ENCODE results near the gene UBQLN1.
"Not testable (repeated sequence)": the region's sequence is repeated elsewhere in the genome, so short reads cannot be mapped to it uniquely, and the experiment has no call there.

The UBQLN1 gene

GRCh38 chr9:83622939-83623678 is 84.6 kb downstream of the UBQLN1 start, which contains the start of gene IDNK:
TSS of gene IDNK (plus strand) at chr9:83623143. CDS start at chr9:83623172, 29 bp downstream.
- H3K4me3 ChIP-seq (ENCODE audit: insufficient read length, low read depth): peak within 1 kb of the TSS; percentile 68
- no peaks in the 10 kb centered on the region for H3K4me1 ChIP-seq (ENCODE audit: insufficient read depth, insufficient read length)
- peak; percentile 27 for DNase-seq (ENCODE audit: low read depth, low spot score)
- peaks cover 20% of the 10 kb centered on the region for H3K27me3 ChIP-seq (ENCODE audit: insufficient read depth, insufficient read length)
- H3K36me3 ChIP-seq (ENCODE audit: insufficient read depth, insufficient read length, low read length): peaks cover 3% of the 10 kb centered on the region
- TF ChIP-seq YY1 (IDR thresholded peaks at IDR 0.05; ENCODE audit: insufficient read depth, insufficient read length) (peak; percentile 47), ZNF274 (IDR thresholded peaks at IDR 0.05; ENCODE audit: low read depth, low read length) (no peak), SUZ12 (IDR thresholded peaks at IDR 0.05; ENCODE audit: extremely low read depth, insufficient read depth, insufficient read length) (peak; percentile 55)
- no peaks in the 10 kb centered on the region for H3K9me3 ChIP-seq (ENCODE audit: insufficient read depth, low read length)
- peak within 1 kb of the TSS; percentile 81 for H3K9ac ChIP-seq (ENCODE audit: insufficient read length, low read depth)

- no peak for DNase-seq (ENCODE audit: low read depth, low spot score)
- peak overlapping the region; percentile 81 for H3K9ac ChIP-seq (ENCODE audit: insufficient read length, low read depth)
- TF ChIP-seq YY1 (IDR thresholded peaks at IDR 0.05; ENCODE audit: insufficient read depth, insufficient read length) (no peak), SUZ12 (IDR thresholded peaks at IDR 0.05; ENCODE audit: extremely low read depth, insufficient read depth, insufficient read length) (no peak), ZNF274 (IDR thresholded peaks at IDR 0.05; ENCODE audit: low read depth, low read length) (no peak)
- H3K4me1 ChIP-seq (ENCODE audit: insufficient read depth, insufficient read length): no peaks in the 10 kb centered on the region
- H3K4me3 ChIP-seq (ENCODE audit: insufficient read length, low read depth): peak overlapping the region; percentile 68
- no peaks in the 10 kb centered on the region for H3K9me3 ChIP-seq (ENCODE audit: insufficient read depth, low read length)
- H3K27me3 ChIP-seq (ENCODE audit: insufficient read depth, insufficient read length): peaks cover 20% of the 10 kb centered on the region
- no peaks in the 10 kb centered on the region for H3K36me3 ChIP-seq (ENCODE audit: insufficient read depth, insufficient read length, low read length)
Observed at GRCh38 chr9:83622433-83622938, 85.3 kb downstream of the UBQLN1 start.

- Histone ChIP-seq H3K27me3 (ENCODE audit: insufficient read depth, insufficient read length) (peaks cover 20% of the 10 kb centered on the region), H3K9ac (ENCODE audit: insufficient read length, low read depth) (no peak overlapping the region), H3K36me3 (ENCODE audit: insufficient read depth, insufficient read length, low read length) (no peaks in the 10 kb centered on the region), H3K4me1 (ENCODE audit: insufficient read depth, insufficient read length) (no peaks in the 10 kb centered on the region), H3K4me3 (ENCODE audit: insufficient read length, low read depth) (no peak overlapping the region), H3K9me3 (ENCODE audit: insufficient read depth, low read length) (no peaks in the 10 kb centered on the region)
- peak; percentile 44 for DNase-seq (ENCODE audit: low read depth, low spot score)
- TF ChIP-seq SUZ12 (IDR thresholded peaks at IDR 0.05; ENCODE audit: extremely low read depth, insufficient read depth, insufficient read length) (no peak), ZNF274 (IDR thresholded peaks at IDR 0.05; ENCODE audit: low read depth, low read length) (no peak), YY1 (IDR thresholded peaks at IDR 0.05; ENCODE audit: insufficient read depth, insufficient read length) (no peak)
Observed at GRCh38 chr9:83620841-83621636, 86.7 kb downstream of the UBQLN1 start.

GRCh38 chr9:83617299-83617698 is 90.5 kb downstream of the UBQLN1 start:
- Histone ChIP-seq H3K36me3 (ENCODE audit: insufficient read depth, insufficient read length, low read length) (no peaks in the 10 kb centered on the region), H3K27me3 (ENCODE audit: insufficient read depth, insufficient read length) (peaks cover 4% of the 10 kb centered on the region), H3K9ac (ENCODE audit: insufficient read length, low read depth) (no peak overlapping the region), H3K4me1 (ENCODE audit: insufficient read depth, insufficient read length) (no peaks in the 10 kb centered on the region), H3K9me3 (ENCODE audit: insufficient read depth, low read length) (no peaks in the 10 kb centered on the region), H3K4me3 (ENCODE audit: insufficient read length, low read depth) (no peak overlapping the region)
- no peak for DNase-seq (ENCODE audit: low read depth, low spot score)
- TF ChIP-seq ZNF274 (IDR thresholded peaks at IDR 0.05; ENCODE audit: low read depth, low read length) (no peak), SUZ12 (IDR thresholded peaks at IDR 0.05; ENCODE audit: extremely low read depth, insufficient read depth, insufficient read length) (no peak), YY1 (IDR thresholded peaks at IDR 0.05; ENCODE audit: insufficient read depth, insufficient read length) (no peak)

GRCh38 chr9:83613298-83613697 is 94.5 kb downstream of the UBQLN1 start:
- not testable (repeated sequence) for H3K9me3 ChIP-seq (ENCODE audit: insufficient read depth, low read length); H3K4me3 ChIP-seq (ENCODE audit: insufficient read length, low read depth); H3K27me3 ChIP-seq (ENCODE audit: insufficient read depth, insufficient read length); H3K9ac ChIP-seq (ENCODE audit: insufficient read length, low read depth); H3K36me3 ChIP-seq (ENCODE audit: insufficient read depth, insufficient read length, low read length); DNase-seq (ENCODE audit: low read depth, low spot score); H3K4me1 ChIP-seq (ENCODE audit: insufficient read depth, insufficient read length)

Data from NT2/D1 (cell line).